ENCODE measurements around the gene EGFR.

The EGFR gene

GRCh38 chr7:55198634-55199392, 180.0 kb downstream of the EGFR start:
- DNase-seq, result no peak

DNA sequence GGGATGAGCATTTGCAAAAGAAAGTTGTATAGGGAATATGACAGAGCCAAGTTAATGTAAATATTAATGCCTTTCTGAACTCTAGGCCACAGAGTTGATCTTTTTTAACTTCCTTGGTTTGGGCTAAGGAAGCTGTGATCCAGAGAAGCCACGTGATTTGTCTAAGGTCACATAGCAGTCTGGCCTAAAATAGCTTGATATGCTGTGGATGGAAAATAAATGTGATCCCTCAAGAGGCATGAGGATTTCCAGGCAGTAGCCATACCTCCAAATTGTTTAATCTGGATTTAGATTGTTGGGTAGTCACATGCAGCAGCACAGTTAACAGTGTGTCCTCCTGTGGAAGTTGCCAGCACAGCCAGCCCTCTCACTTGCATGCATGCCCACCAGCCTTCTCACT, 180.6 kb downstream of the EGFR start:
- DNase-seq, result no peak

GRCh38 chr7:55200441-55200840, 181.6 kb downstream of the EGFR start:
- DNase-seq, result no peak

DNA sequence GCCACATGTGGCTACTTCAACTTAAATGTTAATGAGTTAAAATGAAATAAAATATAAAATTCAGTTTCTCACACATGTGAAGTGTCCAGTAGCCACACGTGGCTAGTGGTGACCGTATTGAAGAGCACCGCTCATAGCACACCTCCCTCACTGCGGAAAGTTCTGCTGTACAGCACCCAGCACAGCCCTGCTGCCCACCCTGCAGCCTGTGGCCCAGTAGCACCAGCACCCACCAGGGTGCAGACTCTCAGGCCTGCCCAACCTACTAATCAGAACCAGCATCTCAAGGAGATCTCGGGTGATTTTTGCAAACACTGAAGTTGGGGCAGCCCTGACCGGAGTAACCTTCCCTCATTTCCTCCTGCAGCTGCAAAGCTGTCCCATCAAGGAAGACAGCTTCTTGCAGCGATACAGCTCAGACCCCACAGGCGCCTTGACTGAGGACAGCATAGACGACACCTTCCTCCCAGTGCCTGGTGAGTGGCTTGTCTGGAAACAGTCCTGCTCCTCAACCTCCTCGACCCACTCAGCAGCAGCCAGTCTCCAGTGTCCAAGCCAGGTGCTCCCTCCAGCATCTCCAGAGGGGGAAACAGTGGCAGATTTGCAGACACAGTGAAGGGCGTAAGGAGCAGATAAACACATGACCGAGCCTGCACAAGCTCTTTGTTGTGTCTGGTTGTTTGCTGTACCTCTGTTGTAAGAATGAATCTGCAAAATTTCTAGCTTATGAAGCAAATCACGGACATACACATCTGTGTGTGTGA, 183.5 kb downstream of the EGFR start:
- no peak for DNase-seq

DNA sequence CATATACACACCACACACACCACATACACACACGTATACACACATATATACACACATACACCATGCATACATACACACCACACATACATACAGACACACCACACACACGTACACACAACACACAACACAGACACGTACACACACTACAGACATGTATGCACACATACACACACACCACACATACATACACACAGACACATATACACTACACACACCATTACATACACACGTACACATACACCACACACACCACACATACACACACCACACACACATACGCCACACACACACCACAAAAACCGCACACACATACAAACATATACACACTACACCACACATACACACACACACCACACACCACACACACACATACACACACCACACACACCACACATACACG, 184.5 kb downstream of the EGFR start:
- DNase-seq, result no peak

DNA sequence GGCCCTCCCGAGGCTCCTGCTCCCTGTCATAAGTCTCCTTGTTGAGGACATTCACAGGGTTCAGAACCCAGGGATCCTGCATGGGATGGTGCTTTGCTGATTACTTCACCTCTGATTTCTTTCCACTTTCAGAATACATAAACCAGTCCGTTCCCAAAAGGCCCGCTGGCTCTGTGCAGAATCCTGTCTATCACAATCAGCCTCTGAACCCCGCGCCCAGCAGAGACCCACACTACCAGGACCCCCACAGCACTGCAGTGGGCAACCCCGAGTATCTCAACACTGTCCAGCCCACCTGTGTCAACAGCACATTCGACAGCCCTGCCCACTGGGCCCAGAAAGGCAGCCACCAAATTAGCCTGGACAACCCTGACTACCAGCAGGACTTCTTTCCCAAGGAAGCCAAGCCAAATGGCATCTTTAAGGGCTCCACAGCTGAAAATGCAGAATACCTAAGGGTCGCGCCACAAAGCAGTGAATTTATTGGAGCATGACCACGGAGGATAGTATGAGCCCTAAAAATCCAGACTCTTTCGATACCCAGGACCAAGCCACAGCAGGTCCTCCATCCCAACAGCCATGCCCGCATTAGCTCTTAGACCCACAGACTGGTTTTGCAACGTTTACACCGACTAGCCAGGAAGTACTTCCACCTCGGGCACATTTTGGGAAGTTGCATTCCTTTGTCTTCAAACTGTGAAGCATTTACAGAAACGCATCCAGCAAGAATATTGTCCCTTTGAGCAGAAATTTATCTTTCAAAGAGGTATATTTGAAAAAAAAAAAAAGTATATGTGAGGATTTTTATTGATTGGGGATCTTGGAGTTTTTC, 186.5 kb downstream of the EGFR start:
- DNase-seq, result no peak

DNA sequence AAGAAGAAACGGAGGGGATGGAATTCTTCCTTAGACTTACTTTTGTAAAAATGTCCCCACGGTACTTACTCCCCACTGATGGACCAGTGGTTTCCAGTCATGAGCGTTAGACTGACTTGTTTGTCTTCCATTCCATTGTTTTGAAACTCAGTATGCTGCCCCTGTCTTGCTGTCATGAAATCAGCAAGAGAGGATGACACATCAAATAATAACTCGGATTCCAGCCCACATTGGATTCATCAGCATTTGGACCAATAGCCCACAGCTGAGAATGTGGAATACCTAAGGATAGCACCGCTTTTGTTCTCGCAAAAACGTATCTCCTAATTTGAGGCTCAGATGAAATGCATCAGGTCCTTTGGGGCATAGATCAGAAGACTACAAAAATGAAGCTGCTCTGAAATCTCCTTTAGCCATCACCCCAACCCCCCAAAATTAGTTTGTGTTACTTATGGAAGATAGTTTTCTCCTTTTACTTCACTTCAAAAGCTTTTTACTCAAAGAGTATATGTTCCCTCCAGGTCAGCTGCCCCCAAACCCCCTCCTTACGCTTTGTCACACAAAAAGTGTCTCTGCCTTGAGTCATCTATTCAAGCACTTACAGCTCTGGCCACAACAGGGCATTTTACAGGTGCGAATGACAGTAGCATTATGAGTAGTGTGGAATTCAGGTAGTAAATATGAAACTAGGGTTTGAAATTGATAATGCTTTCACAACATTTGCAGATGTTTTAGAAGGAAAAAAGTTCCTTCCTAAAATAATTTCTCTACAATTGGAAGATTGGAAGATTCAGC, 187.6 kb downstream of the EGFR start:
- no peak for DNase-seq

DNA sequence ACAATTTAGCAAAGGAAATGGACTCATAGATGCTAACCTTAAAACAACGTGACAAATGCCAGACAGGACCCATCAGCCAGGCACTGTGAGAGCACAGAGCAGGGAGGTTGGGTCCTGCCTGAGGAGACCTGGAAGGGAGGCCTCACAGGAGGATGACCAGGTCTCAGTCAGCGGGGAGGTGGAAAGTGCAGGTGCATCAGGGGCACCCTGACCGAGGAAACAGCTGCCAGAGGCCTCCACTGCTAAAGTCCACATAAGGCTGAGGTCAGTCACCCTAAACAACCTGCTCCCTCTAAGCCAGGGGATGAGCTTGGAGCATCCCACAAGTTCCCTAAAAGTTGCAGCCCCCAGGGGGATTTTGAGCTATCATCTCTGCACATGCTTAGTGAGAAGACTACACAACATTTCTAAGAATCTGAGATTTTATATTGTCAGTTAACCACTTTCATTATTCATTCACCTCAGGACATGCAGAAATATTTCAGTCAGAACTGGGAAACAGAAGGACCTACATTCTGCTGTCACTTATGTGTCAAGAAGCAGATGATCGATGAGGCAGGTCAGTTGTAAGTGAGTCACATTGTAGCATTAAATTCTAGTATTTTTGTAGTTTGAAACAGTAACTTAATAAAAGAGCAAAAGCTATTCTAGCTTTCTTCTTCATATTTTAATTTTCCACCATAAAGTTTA, 188.8 kb downstream of the EGFR start:
- DNase-seq, result no peak

- no peak for DNase-seq
Measured at GRCh38 chr7:55209366-55209765, 190.5 kb downstream of the EGFR start.

DNA sequence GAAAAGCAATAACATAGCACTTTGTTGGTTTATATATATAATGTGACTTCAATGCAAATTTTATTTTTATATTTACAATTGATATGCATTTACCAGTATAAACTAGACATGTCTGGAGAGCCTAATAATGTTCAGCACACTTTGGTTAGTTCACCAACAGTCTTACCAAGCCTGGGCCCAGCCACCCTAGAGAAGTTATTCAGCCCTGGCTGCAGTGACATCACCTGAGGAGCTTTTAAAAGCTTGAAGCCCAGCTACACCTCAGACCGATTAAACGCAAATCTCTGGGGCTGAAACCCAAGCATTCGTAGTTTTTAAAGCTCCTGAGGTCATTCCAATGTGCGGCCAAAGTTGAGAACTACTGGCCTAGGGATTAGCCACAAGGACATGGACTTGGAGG, 191.4 kb downstream of the EGFR start:
- DNase-seq, result no peak

DNA sequence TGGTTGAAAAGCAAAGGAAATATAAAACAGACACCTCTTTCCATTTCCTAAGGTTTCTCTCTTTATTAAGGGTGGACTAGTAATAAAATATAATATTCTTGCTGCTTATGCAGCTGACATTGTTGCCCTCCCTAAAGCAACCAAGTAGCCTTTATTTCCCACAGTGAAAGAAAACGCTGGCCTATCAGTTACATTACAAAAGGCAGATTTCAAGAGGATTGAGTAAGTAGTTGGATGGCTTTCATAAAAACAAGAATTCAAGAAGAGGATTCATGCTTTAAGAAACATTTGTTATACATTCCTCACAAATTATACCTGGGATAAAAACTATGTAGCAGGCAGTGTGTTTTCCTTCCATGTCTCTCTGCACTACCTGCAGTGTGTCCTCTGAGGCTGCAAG, 191.9 kb downstream of the EGFR start:
- no peak for DNase-seq

DNA sequence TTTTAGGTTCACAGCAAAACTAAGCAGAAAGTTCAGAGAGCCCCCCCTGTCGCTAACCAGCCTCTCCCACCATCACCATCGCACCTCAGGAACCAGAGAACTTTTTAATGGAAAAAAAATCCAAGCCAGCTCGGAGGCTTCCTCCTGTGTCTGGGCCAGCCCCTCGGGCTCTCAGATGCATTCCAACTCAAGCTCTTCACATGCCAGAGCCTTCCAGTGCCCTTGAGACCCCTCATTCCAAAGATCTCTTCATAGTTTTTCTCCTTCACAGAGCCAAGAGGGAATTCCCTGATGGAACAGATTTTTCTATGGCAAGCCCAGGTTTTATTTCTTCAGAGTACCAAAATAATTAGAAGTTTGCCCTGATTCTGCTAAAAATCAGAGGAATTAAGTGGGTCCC, 192.9 kb downstream of the EGFR start:
- DNase-seq, result no peak

DNA sequence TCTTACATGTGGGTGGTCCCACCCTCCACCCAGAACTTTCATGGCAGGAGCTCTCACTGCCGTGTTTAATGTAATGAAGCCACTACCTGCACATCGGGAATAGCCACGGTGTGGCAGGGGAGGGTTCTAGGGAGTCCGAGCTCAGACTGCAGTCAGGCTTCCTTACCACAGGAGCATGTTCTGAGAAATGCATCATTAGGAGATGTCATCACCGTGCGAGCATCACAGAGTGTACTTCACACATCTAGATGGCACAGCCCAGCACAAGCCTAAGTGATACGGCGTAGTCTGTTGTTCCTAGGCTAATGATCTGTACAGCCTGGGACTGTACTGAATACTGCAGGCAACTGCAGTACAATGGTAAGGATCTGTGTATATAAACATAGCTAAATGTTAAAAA, 193.4 kb downstream of the EGFR start:
- DNase-seq, result no peak

DNA sequence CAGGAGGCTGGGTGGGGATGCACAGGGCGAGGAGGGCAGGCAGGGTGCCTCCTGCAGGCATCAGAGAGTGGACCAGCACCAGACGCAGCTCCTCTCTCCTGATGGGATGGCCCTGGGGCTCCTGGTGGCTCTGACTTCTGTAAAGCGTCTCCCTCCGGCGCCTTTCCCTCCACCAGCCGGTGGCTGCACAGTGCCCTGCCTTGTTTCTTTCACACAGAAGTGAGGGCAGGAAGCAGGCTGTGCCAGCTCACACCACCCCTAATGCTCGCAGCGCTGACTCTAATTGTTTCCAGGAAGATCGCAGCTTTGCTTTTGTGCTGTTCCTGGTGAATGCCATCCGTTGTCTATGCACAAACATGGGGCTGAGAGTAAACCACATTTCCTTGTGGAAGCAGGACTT, 194.0 kb downstream of the EGFR start:
- no peak for DNase-seq

GRCh38 chr7:55214707-55215106, 195.9 kb downstream of the EGFR start:
- no peak for DNase-seq

- DNase-seq, result no peak
Measured at GRCh38 chr7:55223023-55223422, 204.2 kb downstream of the EGFR start.

DNA sequence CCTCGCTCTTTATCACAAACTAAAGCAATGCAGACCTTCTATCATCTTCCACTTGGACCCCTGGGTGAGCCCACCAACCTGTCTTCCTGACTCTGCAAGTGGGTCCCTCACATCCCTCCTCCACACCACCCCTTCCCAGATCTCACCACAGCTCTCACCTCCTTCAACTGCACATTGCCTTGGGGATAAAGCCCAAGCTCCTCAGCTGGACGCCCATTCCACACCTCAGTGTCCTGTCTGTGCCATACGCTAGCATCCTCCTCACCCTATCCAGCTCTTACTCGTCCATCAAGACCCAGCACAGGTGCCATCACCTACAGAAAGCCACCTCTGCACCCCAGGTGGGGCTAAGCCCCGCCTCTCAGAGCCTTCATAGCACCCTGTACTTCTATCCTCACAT, 205.3 kb downstream of the EGFR start:
- DNase-seq, result no peak

DNA sequence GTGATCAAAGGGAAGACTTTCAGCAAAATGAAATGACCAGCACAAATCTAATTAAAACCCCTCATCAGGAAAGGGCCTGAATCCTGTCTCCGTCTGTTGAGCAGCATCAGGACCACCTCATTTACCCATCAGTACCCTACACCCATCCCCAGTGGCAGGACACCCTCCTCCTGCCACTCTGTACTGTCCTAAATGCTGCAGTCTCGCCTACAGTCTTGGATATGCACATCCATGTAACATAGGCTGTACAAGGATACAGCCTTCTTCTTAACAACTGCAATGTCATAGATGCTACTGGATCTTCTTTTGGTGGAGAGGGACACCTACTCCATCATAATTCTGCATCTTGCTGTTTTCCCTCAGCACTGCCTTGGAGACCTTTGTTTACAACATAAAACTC, 206.0 kb downstream of the EGFR start:
- DNase-seq, result no peak

DNA sequence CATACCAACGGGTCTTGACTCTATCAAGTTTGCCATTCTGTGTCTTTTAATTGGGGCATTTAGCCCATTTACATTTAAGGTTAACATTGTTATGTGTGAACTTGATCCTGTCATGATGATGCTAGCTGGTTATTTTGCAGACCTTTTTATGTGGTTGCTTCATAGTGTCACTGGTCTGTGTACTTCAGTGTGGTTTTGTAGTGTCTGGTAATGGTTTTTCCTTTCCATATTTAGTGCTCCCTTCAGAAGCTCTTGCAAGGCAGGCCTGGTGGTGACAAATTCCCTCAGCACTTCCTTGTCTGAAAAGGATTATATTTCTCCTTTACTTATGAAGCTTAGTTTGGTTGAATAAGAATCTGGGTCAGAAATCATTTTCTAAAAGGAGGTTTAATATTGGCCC, 211.2 kb downstream of the EGFR start:
- no peak for DNase-seq

GRCh38 chr7:55231736-55232280, 213.0 kb downstream of the EGFR start:
- no peak for DNase-seq

DNA sequence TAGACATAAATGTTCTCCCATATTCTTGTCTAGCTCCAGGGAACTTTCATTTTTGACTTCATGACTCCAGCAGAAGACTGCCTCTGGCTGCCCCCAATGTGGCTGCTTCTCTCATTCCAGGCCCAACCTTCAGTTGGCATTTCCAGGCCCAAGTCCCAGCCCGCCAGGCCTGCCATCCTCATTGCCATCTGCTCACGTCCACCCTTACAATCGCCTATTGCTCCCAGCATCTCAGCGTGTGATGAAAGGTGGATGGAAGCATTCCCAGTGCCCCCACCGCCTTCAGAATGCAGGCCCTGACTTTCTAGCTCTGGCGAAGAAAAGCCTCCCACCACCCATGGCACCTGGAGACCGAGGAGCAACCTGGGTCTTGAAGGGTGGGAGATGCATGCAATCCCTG, 214.2 kb downstream of the EGFR start:
- no peak for DNase-seq

GRCh38 chr7:55234408-55234807, 215.6 kb downstream of the EGFR start:
- no peak for DNase-seq
